ENCODE measurements around the gene EEF2K. TPM values are rescaled to one million over a fixed set of nuclear protein-coding genes. Genes with fewer than 3 reads are reported as not detected.

Gene EEF2K
- total RNA-seq, 2 donors from 2014 or later: 9.8 to 15.8 TPM

GRCh38 chr16:22278441-22279230 is 72.6 kb downstream of the EEF2K start:
- peaks cover 30% of the 10 kb centered on the region for H3K36me3 Mint-ChIP-seq (ENCODE audit: low read depth)
- no peaks in the 10 kb centered on the region for H3K4me1 Mint-ChIP-seq
- no peak overlapping the region for H3K27ac ChIP-seq (ENCODE audit: low read depth, low read length)
- H3K27me3 ChIP-seq (ENCODE audit: control insufficient read depth, insufficient read depth, low read length, poor library complexity, severe bottlenecking): no peaks in the 10 kb centered on the region
- no peaks in the 10 kb centered on the region for H3K4me1 ChIP-seq (ENCODE audit: control insufficient read depth, insufficient read depth, low read length)
- DNase-seq: no peak
- TF ChIP-seq CTCF (conservative IDR thresholded peaks at IDR 0.05): no peak
- H3K9me3 Mint-ChIP-seq: peaks cover 9% of the 10 kb centered on the region
- no peak overlapping the region for H3K4me3 ChIP-seq (ENCODE audit: low read length)
- H3K27me3 Mint-ChIP-seq (ENCODE audit: insufficient read depth): no peaks in the 10 kb centered on the region
- peak overlapping the region; percentile 10 for H3K27ac Mint-ChIP-seq
- WGBS, 2 experiments (ENCODE audit: insufficient coverage in 1 of 2, insufficient read length in 1 of 2): 87 to 88% methylated on average over 9 to 16 of the region's 16 CpGs
- no peak overlapping the region for H3K4me3 Mint-ChIP-seq
- H3K36me3 ChIP-seq (ENCODE audit: control insufficient read depth, insufficient read depth, low read length): peaks cover 22% of the 10 kb centered on the region
- no peak overlapping the region for H3K9ac ChIP-seq (ENCODE audit: extremely low read depth, low read length, poor library complexity, severe bottlenecking)
- H3K9me3 ChIP-seq (ENCODE audit: control insufficient read depth, low read length): peaks cover 10% of the 10 kb centered on the region

- Histone ChIP-seq H3K4me3 (ENCODE audit: low read length) (no peak overlapping the region), H3K9me3 (ENCODE audit: control insufficient read depth, low read length) (peaks cover 10% of the 10 kb centered on the region), H3K27ac (ENCODE audit: low read depth, low read length) (no peak overlapping the region), H3K36me3 (ENCODE audit: control insufficient read depth, insufficient read depth, low read length) (peaks cover 22% of the 10 kb centered on the region), H3K27me3 (ENCODE audit: control insufficient read depth, insufficient read depth, low read length, poor library complexity, severe bottlenecking) (no peaks in the 10 kb centered on the region), H3K9ac (ENCODE audit: extremely low read depth, low read length, poor library complexity, severe bottlenecking) (no peak overlapping the region), H3K4me1 (ENCODE audit: control insufficient read depth, insufficient read depth, low read length) (no peaks in the 10 kb centered on the region)
- H3K27me3 Mint-ChIP-seq (ENCODE audit: insufficient read depth): no peaks in the 10 kb centered on the region
- peaks cover 9% of the 10 kb centered on the region for H3K9me3 Mint-ChIP-seq
- peaks cover 44% of the 10 kb centered on the region for H3K36me3 Mint-ChIP-seq (ENCODE audit: low read depth)
- WGBS, 2 experiments (ENCODE audit: insufficient coverage in 1 of 2, insufficient read length in 1 of 2): 96 to 100% methylated on average over 1 to 5 of the region's 5 CpGs
- no peak overlapping the region for H3K4me3 Mint-ChIP-seq
- H3K4me1 Mint-ChIP-seq: no peaks in the 10 kb centered on the region
- no peak overlapping the region for H3K27ac Mint-ChIP-seq
- no peak for TF ChIP-seq CTCF (conservative IDR thresholded peaks at IDR 0.05)
- DNase-seq: no peak
Observed at GRCh38 chr16:22282254-22282892, 76.3 kb downstream of the EEF2K start.

- Histone ChIP-seq H3K4me1 (ENCODE audit: control insufficient read depth, insufficient read depth, low read length) (no peaks in the 10 kb centered on the region), H3K27me3 (ENCODE audit: control insufficient read depth, insufficient read depth, low read length, poor library complexity, severe bottlenecking) (no peaks in the 10 kb centered on the region), H3K27ac (ENCODE audit: low read depth, low read length) (no peak overlapping the region), H3K9me3 (ENCODE audit: control insufficient read depth, low read length) (peaks cover 10% of the 10 kb centered on the region), H3K36me3 (ENCODE audit: control insufficient read depth, insufficient read depth, low read length) (peaks cover 22% of the 10 kb centered on the region), H3K4me3 (ENCODE audit: low read length) (no peak overlapping the region), H3K9ac (ENCODE audit: extremely low read depth, low read length, poor library complexity, severe bottlenecking) (no peak overlapping the region)
- TF ChIP-seq CTCF (conservative IDR thresholded peaks at IDR 0.05): no peak
- H3K36me3 Mint-ChIP-seq (ENCODE audit: low read depth): peaks cover 40% of the 10 kb centered on the region
- H3K4me1 Mint-ChIP-seq: no peaks in the 10 kb centered on the region
- no peak for DNase-seq
- no peaks in the 10 kb centered on the region for H3K27me3 Mint-ChIP-seq (ENCODE audit: insufficient read depth)
- no peak overlapping the region for H3K27ac Mint-ChIP-seq
- 92 to 94% methylated on average over 9 of the region's 9 CpGs for WGBS, 2 experiments (ENCODE audit: insufficient coverage in 1 of 2, insufficient read length in 1 of 2)
- no peak overlapping the region for H3K4me3 Mint-ChIP-seq
- H3K9me3 Mint-ChIP-seq: peaks cover 9% of the 10 kb centered on the region
Observed at GRCh38 chr16:22284637-22285036, 78.6 kb downstream of the EEF2K start.

All from endodermal cell (in vitro differentiated cells).